Body of pancreas (tissue), 4 donors: ENCODE data around the gene TSHZ2. TPM values are rescaled to one million over a fixed set of nuclear protein-coding genes. Genes with fewer than 3 reads are reported as not detected.

ENCODE experiments used
- ATAC-seq: fragments of 150-250 bp; one replicate; pipeline ENCODE4 v1.9.1; 2016
- DNase-seq, 4 donors: peaks; one replicate each; pipeline ENCODE4 v3.0.0-alpha.2; 2019
- H3K27ac ChIP-seq, 4 donors: fragments of 200-600 bp; sonication (generic); 1 replicate in 3 of 4; 2 replicates in 1 of 4; pipeline versions ENCODE4 v1.5.1 to v1.6.1; 2016 to 2019; ENCODE audit warnings: mild to moderate bottlenecking in 1 of 4, mixed read lengths in 1 of 4, moderate library complexity in 1 of 4
- H3K27me3 ChIP-seq, 2 donors: fragments of 200-600 bp; sonication (generic); one replicate each; pipeline ENCODE4 v1.6.0; 2016; ENCODE audit warnings: mild to moderate bottlenecking in 1 of 2
- H3K36me3 ChIP-seq, 2 donors: fragments of 200-600 bp; sonication (generic); replicated peaks in 1 of 2; 2 replicates each; pipeline ENCODE4 v1.5.1; 2016; ENCODE audit warnings: low read depth in 2 of 2; ENCODE audit not compliant: insufficient read depth in 1 of 2
- H3K4me1 ChIP-seq: fragments of 200-600 bp; sonication (generic); one replicate; pipeline ENCODE4 v1.6.0; 2016
- H3K4me3 ChIP-seq, 2 donors: fragments of 200-600 bp; sonication (generic); 1 replicate in 1 of 2; 2 replicates in 1 of 2; pipeline ENCODE4 v1.5.1; 2016 to 2019
- H3K9me3 ChIP-seq, 3 donors: fragments of 200-600 bp; sonication (generic); 1 replicate in 2 of 3; 2 replicates in 1 of 3; pipeline ENCODE4 v1.5.1; 2016
- POLR2A ChIP-seq, 3 donors: fragments of 450-650 bp; IDR thresholded peaks; one replicate each; pipeline ENCODE4 v1.6.1; 2016; ENCODE audit warnings: antibody characterized with exemption in 3 of 3, mild to moderate bottlenecking in 2 of 3
- WGBS, 2 donors: methylation state at CpG; one replicate each; pipeline ENCODE4 v1.1.5; 2017; 5-methylcytosine and 5-hydroxymethylcytosine counted together
- intact Hi-C: fragments of 100-400 bp; cut with DNase I; formaldehyde crosslinking; loops from one replicate; pipeline ENCODE4 v1.15.1; 2023
- total RNA-seq, 2 donors: library from RNA; depleted of rRNA; stranded (reverse); fragments of >200 nt; gene quantifications; one replicate each; pipeline ENCODE4 v1.1.0, GENCODE V29; 2016
- TF ChIP-seq, protein P1 (sequence below), 7 experiments: fragments of 450-650 bp in 4 of 7; fragments of 200-600 bp in 3 of 7; sonication (generic) in 3 of 7; IDR thresholded peaks; one replicate each; pipeline ENCODE4 v1.5.1; 2016 to 2019; ENCODE audit warnings: antibody characterized with exemption in 7 of 7

The TSHZ2 gene
- total RNA-seq, 2 donors from 2014 or later: 6.0 to 9.6 TPM

DNA sequence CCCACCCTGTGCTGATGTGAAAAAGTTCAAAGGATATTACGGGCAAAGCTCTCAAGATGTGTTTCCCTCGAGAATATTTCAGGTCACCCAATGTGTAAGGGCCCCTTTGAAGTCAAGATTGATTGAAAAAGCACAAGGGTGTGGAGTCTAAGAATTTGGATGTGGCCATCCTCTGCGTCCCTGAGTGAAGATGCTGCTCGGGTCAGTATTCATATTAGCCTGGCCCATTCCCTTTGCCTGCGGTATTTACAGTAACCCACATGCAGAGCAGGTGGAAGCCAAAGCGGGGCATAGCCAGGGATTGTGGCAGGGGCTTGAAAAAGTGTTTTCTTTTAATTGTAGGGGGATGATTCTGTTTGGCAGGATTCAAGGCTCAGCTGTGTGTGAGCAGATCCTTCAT lies 211.0 kb downstream of the TSHZ2 start:
- Histone ChIP-seq H3K36me3 (no peaks in the 10 kb centered on the region), H3K27me3 (no peaks in the 10 kb centered on the region), H3K27ac (no peak overlapping the region), H3K4me3 (no peak overlapping the region), H3K4me1 (no peaks in the 10 kb centered on the region), H3K9me3 (no peaks in the 10 kb centered on the region)
- 78 to 90% methylated on average over 6 of the region's 6 CpGs for WGBS, 2 donors
- intact Hi-C loops: no loop called here
- no peak for ATAC-seq
- no peak for DNase-seq
- TF ChIP-seq, protein P1, sequence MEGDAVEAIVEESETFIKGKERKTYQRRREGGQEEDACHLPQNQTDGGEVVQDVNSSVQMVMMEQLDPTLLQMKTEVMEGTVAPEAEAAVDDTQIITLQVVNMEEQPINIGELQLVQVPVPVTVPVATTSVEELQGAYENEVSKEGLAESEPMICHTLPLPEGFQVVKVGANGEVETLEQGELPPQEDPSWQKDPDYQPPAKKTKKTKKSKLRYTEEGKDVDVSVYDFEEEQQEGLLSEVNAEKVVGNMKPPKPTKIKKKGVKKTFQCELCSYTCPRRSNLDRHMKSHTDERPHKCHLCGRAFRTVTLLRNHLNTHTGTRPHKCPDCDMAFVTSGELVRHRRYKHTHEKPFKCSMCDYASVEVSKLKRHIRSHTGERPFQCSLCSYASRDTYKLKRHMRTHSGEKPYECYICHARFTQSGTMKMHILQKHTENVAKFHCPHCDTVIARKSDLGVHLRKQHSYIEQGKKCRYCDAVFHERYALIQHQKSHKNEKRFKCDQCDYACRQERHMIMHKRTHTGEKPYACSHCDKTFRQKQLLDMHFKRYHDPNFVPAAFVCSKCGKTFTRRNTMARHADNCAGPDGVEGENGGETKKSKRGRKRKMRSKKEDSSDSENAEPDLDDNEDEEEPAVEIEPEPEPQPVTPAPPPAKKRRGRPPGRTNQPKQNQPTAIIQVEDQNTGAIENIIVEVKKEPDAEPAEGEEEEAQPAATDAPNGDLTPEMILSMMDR (IDR thresholded peaks at IDR 0.05): no peak
- no peak for TF ChIP-seq POLR2A (IDR thresholded peaks at IDR 0.05)

DNA sequence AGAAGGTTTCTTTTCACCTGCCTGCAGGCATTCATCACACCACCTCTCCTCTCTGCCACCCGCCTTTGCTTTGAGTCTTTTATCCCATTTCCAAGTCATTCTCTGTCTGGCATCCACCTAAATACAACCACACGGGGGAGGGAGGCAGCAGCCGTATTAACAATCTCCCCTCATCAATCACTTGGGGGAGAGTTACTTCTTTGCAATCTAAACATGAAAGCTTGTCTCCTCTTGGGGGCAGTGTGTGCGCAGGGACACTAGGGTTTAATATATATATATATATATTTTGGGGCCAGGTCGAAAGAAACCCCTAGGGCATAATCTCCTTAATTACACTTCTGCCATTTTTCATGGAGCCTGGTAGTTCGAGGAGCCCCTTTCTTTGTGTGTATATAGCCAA lies 214.5 kb downstream of the TSHZ2 start:
- no peak for TF ChIP-seq POLR2A (IDR thresholded peaks at IDR 0.05)
- TF ChIP-seq, protein P1 (IDR thresholded peaks at IDR 0.05): no peak
- Histone ChIP-seq H3K27me3 (no peaks in the 10 kb centered on the region), H3K4me1 (no peaks in the 10 kb centered on the region), H3K9me3 (no peaks in the 10 kb centered on the region), H3K36me3 (no peaks in the 10 kb centered on the region), H3K4me3 (no peak overlapping the region), H3K27ac (no peak overlapping the region)
- intact Hi-C loops: no loop called here
- ATAC-seq (no peak), DNase-seq (no peak)
- WGBS, 2 donors: 53 to 65% methylated on average over 6 of the region's 6 CpGs

DNA sequence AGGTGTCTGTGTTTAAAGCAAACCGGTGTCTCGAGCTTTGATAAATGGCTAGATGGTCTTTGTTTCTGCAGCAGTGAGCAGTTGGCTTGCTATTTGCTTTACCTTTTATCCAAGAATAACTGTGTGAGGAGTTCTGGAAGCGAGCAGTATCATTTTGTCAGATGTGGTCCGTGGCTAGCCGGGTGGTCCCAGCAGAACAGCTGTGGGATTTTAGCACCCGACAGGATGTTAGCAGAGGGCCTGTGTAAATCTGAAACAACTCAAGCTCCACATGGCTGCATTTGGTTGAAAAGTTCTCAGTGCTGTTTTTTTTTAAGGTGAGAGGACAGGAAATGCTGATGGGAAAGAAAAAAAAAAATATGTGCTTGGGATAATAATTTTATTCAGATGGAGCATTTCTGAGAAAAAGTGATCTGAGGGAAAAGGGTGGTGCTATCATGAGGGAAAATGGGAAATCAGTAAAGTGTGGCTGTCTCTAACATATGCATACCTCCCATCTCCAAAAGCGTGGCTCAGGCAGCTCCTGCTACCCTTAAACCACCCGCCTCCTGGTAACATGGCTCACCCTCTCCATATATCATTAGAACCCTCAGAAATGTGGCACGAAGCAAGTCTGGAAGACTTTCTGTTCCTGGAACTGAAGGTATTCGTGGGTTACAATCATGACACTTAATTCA lies 215.4 kb downstream of the TSHZ2 start:
- Histone ChIP-seq H3K27ac (no peak overlapping the region), H3K4me1 (no peaks in the 10 kb centered on the region), H3K9me3 (no peaks in the 10 kb centered on the region), H3K4me3 (no peak overlapping the region), H3K27me3 (no peaks in the 10 kb centered on the region), H3K36me3 (no peaks in the 10 kb centered on the region)
- WGBS, 2 donors: 53 to 62% methylated on average over 10 of the region's 10 CpGs
- no peak for DNase-seq
- intact Hi-C loops: no loop called here
- TF ChIP-seq, protein P1 (IDR thresholded peaks at IDR 0.05): no peak
- no peak for TF ChIP-seq POLR2A (IDR thresholded peaks at IDR 0.05)
- ATAC-seq: no peak

DNA sequence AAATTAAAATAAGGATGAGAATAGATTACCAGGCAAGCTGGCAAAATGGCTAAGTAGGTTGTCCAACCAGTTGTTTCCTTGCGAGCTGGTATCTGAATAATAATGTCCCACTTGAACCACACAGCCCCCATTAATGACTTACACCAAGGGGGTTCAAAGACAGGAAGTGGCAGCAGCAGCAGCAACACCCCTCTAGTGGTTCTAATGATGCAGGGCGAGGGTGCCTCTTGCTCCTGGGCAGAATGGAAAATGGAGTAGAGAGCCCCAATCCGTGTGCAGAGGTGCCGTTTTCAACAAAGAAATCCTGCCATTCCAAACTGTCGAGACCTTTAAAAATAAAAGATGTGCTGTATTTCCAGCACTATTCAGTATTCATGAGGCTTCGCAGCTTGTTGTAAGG lies 218.1 kb downstream of the TSHZ2 start:
- intact Hi-C loops: no loop called here
- Histone ChIP-seq H3K27me3 (no peaks in the 10 kb centered on the region), H3K4me1 (no peaks in the 10 kb centered on the region), H3K36me3 (no peaks in the 10 kb centered on the region), H3K4me3 (no peak overlapping the region), H3K27ac (no peak overlapping the region), H3K9me3 (no peaks in the 10 kb centered on the region)
- DNase-seq (no peak), ATAC-seq (no peak)
- 70 to 74% methylated on average over 6 of the region's 6 CpGs for WGBS, 2 donors
- no peak for TF ChIP-seq POLR2A (IDR thresholded peaks at IDR 0.05)
- TF ChIP-seq, protein P1 (IDR thresholded peaks at IDR 0.05): no peak

DNA sequence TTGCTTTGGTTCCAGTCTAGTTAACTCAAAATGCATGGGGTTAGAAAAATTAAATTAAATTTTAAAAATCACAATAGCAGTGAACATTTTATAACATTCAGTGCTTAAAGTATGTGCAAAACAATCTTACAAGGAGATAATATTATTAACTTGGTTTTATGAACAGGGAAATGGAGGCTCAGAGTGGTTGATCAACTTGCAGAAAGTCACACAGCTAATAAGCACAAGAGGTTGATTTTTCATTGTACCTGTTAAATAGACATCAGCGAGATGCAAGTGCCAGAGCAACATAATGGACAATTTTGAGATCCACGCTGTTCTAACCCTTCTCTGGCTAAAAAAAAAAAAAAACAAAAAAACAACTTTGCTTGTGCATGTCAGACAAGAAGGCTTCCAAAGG lies 219.8 kb downstream of the TSHZ2 start:
- ATAC-seq (no peak), DNase-seq (no peak)
- TF ChIP-seq POLR2A (IDR thresholded peaks at IDR 0.05): no peak
- TF ChIP-seq, protein P1 (IDR thresholded peaks at IDR 0.05): no peak
- Histone ChIP-seq H3K27me3 (peaks cover 0 to 5% of the 10 kb centered on the region in 2 donors), H3K9me3 (no peaks in the 10 kb centered on the region), H3K4me3 (no peak overlapping the region), H3K4me1 (no peaks in the 10 kb centered on the region), H3K36me3 (no peaks in the 10 kb centered on the region), H3K27ac (no peak overlapping the region)
- 73 to 78% methylated on average over 2 of the region's 2 CpGs for WGBS, 2 donors
- intact Hi-C loops: no loop called here
